ENCODE results near the gene MCM6.

GRCh38 chr2:135817466-135817865, 58.8 kb downstream of the MCM6 start:
- TF ChIP-seq POLR2AphosphoS5 (IDR thresholded peaks at IDR 0.05) (no peak), CTCF (IDR thresholded peaks at IDR 0.05) (no peak), POLR2A (IDR thresholded peaks at IDR 0.05) (no peak), EP300 (IDR thresholded peaks at IDR 0.05) (no peak)

Data from sigmoid colon (tissue), 4 donors.